Spinal cord (tissue), 10 donors: Measurements from ENCODE around the gene SLC15A4. TPM values are rescaled to one million over a fixed set of nuclear protein-coding genes. Genes with fewer than 3 reads are reported as not detected.
A peak's percentile ranks its signal among the peaks of the same experiment; 100 is the strongest.

ENCODE experiments used
- DNase-seq, 6 donors: peaks; one replicate each; pipeline versions ENCODE4 v3.0.0 to v3.0.0-alpha.2; 2013 to 2015; ENCODE audit warnings: low spot score in 6 of 6, low read depth in 4 of 6
- H3K27ac ChIP-seq: one replicate; pipeline ENCODE4 v1.5.1; 2013; ENCODE audit warnings: low read depth, low read length, control low read depth
- H3K27me3 ChIP-seq: one replicate; pipeline ENCODE4 v1.6.1; 2013; ENCODE audit warnings: low read length; ENCODE audit not compliant: control insufficient read depth, insufficient read depth
- H3K36me3 ChIP-seq: one replicate; pipeline ENCODE4 v1.6.1; 2013; ENCODE audit warnings: low read length; ENCODE audit not compliant: control insufficient read depth, insufficient read depth
- H3K4me1 ChIP-seq: one replicate; pipeline ENCODE4 v1.6.1; 2013; ENCODE audit warnings: low read length; ENCODE audit not compliant: control insufficient read depth, insufficient read depth
- H3K4me3 ChIP-seq: one replicate; pipeline ENCODE4 v1.5.1; 2013; ENCODE audit warnings: low read depth, low read length, control low read depth
- H3K9me3 ChIP-seq: one replicate; pipeline ENCODE4 v1.6.1; 2013; ENCODE audit warnings: low read length; ENCODE audit not compliant: control insufficient read depth, insufficient read depth
- WGBS: methylation state at CpG from one replicate; pipeline ENCODE4 v1.1.5; 2013; ENCODE audit warnings: missing lambda C conversion rate; ENCODE audit not compliant: insufficient coverage; 5-methylcytosine and 5-hydroxymethylcytosine counted together
- polyA plus RNA-seq, 2 donors: library from polyadenylated mRNA; unstranded; fragments of 120-200 nt; gene quantifications; one replicate each; pipeline ENCODE4 v1.2.1, GENCODE V29; 2013; ENCODE audit not compliant: insufficient read length in 2 of 2
- total RNA-seq, 2 donors: library from RNA; depleted of rRNA in 1 of 2; stranded (reverse); fragments of 120-200 nt in 1 of 2; fragments of >200 nt in 1 of 2; gene quantifications; one replicate each; pipeline versions ENCODE4 v1.2.3 to v1.2.4, GENCODE V29; 2013 to 2014
- donor health status: healthy.

The SLC15A4 gene
- total and polyA plus RNA-seq, 4 donors, result 18.3 to 32.2 (median 27.1) TPM

DNA sequence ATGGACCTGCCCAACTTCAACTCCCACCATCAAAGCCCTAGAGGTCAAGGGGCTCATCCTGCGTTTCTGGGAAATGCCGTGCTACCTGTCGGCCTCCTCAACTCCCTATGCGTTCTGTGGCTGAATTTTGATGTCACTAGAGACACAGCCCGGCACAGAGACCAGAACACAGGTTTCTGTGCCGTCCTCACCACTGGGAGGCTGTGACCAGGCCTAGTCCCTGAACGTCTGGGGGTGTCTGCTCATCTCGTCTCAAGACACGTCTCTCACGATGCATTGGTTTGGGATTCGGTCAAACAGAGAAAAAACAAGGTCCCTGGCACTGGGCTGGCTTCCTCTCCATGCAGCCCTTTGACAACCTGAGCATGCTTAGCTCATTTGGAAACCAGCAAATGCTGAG, 33.5 kb downstream of the SLC15A4 start:
- Histone ChIP-seq H3K4me1 (peaks cover 7% of the 10 kb centered on the region), H3K36me3 (peaks cover 43% of the 10 kb centered on the region), H3K4me3 (no peak overlapping the region), H3K27ac (no peak overlapping the region), H3K9me3 (no peaks in the 10 kb centered on the region), H3K27me3 (no peaks in the 10 kb centered on the region)
- DNase-seq, result no peak
- WGBS, result 86% methylated on average over 11 of the region's 11 CpGs

DNA sequence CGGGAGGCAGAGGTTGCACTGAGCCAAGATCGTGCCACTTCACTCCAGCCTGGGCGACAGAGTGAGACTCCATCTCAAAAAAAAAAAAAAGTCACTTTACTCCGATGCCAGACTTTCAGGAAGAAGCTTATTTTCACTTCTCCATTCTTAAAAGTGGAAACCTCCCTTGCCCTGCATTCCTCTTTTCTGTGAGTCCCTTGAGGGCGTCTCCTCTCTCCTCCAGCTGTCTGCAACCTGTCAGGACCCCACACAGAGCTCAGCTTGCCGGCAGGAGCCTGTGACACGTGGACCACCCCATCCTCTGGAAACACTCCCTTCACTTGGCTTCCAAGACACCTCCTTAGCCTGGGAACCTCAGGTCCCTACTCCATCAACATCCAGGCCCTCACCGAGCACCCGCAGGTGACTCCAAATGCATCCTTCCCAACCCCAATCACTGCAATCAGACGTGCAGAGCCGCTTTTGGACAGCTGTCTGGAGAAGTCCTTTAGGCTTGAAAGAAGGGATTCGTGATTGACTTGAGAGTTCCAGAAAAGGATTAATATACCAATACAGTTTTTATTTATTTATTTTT, 34.3 kb downstream of the SLC15A4 start:
- no peaks in the 10 kb centered on the region for H3K27me3 ChIP-seq
- no peak for DNase-seq
- H3K4me3 ChIP-seq, result no peak overlapping the region
- peaks cover 37% of the 10 kb centered on the region for H3K36me3 ChIP-seq
- H3K9me3 ChIP-seq, result no peaks in the 10 kb centered on the region
- no peak overlapping the region for H3K27ac ChIP-seq
- 71% methylated on average over 7 of the region's 12 CpGs for WGBS
- H3K4me1 ChIP-seq, result peaks cover 7% of the 10 kb centered on the region

DNA sequence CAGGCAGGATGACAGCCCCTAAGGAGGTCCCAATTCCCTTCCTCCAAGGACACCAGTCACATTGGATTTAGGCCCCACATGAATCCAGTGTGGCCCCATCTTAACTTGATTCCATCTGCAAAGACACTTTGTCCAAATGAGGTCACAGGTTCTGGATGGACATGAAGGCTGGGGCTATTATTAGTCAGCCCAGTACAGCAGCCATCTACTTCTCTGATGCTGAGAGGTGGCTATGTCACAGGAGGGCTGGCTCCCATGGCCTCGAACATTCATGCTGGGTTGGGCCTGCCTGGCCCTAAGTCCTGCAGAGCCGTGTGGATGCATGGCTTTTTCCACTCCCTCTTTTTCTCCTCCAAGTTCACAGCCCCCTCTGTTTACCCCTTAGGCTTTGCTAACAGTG, 35.9 kb downstream of the SLC15A4 start:
- WGBS, result 71% methylated on average over 2 of the region's 2 CpGs
- Histone ChIP-seq H3K27ac (no peak overlapping the region), H3K4me1 (peaks cover 7% of the 10 kb centered on the region), H3K9me3 (no peaks in the 10 kb centered on the region), H3K36me3 (peaks cover 22% of the 10 kb centered on the region), H3K27me3 (no peaks in the 10 kb centered on the region), H3K4me3 (no peak overlapping the region)
- DNase-seq, result no peak

DNA sequence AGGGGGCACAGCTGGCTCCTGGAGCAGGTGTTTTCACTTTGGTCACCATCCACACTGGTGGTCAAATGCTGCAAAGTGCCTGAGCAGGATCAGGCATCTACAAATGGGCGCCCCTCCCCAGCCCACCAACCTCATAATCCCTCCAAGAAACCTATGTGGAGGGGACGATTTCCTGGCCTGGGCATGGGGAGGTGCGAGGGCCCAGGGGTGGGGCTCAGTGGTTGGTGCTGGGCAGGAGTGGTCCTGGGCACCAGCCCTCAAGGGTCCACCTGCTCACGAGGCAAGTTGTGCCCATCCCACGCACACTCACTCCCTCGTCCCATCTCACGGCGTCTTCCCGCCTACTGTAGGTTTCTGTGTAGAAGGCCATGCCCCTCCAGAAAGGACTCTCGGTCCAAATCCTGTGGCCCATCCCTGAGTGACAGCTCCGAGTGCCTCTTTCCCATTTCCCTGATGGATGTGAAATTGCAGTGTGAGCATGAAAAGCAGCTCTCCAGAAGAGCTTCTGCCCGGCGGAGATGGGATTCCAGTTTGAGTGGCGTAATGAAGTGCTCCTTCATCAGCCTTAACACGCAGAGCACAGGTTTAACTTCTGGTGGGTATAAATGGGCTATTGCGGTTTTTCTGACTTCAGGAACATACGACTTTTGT, 36.9 kb downstream of the SLC15A4 start:
- no peak overlapping the region for H3K4me3 ChIP-seq
- WGBS, result 93% methylated on average over 15 of the region's 17 CpGs
- no peaks in the 10 kb centered on the region for H3K9me3 ChIP-seq
- no peak for DNase-seq
- peaks cover 7% of the 10 kb centered on the region for H3K4me1 ChIP-seq
- H3K27me3 ChIP-seq, result no peaks in the 10 kb centered on the region
- H3K27ac ChIP-seq, result no peak overlapping the region
- peaks cover 13% of the 10 kb centered on the region for H3K36me3 ChIP-seq

DNA sequence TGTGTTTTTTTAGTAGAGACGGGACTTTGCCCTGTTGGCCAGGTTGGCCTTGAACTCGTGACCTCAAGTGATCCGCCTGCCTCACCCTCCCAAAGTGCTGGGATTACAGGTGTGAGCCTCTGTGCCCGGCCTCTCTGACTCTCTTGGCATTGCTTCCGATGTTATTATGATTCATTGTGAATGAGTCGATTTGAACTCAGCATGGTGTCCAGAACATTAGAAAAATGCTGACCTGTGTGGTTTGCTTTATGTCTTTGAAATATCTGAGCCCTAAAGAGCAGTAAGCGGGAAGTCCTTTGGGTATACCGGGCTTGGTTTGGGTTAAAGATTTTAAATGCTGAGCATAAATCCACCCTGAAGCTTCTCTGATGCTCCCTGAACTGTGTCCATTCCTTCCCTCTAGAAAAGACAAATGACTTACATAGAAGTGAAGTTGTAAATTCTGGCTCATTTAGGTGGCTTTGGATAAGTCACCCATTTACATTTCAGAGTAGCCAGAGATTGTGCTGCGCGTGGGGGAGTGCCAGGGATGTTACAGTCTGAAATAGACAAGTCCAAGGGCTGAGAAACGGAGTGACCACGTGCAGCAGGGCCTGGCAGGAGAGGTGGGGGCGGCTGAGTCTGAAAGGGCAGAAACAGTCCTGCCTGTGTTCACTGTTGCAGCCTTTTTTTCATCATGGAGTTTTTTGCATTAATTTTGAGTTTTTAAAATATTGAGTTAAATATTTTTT, 39.6 kb downstream of the SLC15A4 start:
- no peaks in the 10 kb centered on the region for H3K27me3 ChIP-seq
- H3K9me3 ChIP-seq, result no peaks in the 10 kb centered on the region
- peaks cover 2% of the 10 kb centered on the region for H3K36me3 ChIP-seq
- H3K4me1 ChIP-seq, result no peaks in the 10 kb centered on the region
- DNase-seq, result peak in 1 of 6 donors; percentile 38
- H3K27ac ChIP-seq, result no peak overlapping the region
- 71% methylated on average over 11 of the region's 13 CpGs for WGBS
- H3K4me3 ChIP-seq, result no peak overlapping the region

DNA sequence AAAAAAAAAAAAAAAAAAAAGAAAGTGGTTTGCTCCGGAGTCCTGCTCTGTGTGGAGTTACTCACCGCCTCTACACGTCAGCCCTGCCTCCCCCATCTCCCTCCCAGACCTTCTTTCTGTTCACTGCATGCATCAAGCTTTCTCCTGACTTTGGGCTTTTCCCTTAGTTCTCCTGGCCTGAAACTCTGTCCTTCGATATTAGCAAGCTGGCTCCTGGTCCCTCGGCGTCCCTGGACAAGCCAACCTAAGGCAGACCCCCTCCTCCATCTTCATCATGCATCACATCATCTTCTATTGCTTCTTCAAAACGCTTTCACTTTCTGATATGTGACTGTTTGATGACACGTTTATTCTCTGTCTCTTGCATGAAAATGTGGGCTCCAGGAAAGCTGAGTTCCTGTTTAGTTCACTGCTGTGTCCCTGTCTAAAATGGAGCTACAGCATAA, 40.6 kb downstream of the SLC15A4 start:
- H3K36me3 ChIP-seq, result peaks cover 2% of the 10 kb centered on the region
- no peaks in the 10 kb centered on the region for H3K9me3 ChIP-seq
- no peak for DNase-seq
- H3K4me1 ChIP-seq, result no peaks in the 10 kb centered on the region
- no peak overlapping the region for H3K4me3 ChIP-seq
- H3K27me3 ChIP-seq, result no peaks in the 10 kb centered on the region
- WGBS, result 88% methylated on average over 7 of the region's 8 CpGs
- H3K27ac ChIP-seq, result no peak overlapping the region

DNA sequence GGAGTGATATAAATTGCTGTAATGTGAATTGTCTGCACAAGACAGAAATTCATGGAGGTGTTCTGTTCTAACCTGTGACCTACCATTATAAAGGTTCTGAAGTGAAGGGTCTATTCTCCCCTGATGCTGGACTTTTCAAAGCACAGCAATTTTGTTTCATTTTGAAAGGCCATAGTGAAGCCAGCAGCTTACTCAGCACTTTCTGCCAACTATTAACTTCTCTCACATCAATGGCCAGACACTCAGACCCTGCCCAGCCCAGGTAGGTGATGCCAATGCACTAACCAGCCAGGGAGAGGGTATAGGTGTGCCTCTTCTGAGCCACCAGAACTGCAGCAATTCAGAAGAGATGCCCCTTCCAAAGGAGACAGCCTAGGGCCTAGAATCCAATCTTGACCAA, 43.9 kb downstream of the SLC15A4 start:
- DNase-seq, result peak in 1 of 6 donors; percentile 17
- no peak overlapping the region for H3K4me3 ChIP-seq
- no peaks in the 10 kb centered on the region for H3K4me1 ChIP-seq
- no peaks in the 10 kb centered on the region for H3K27me3 ChIP-seq
- no peaks in the 10 kb centered on the region for H3K36me3 ChIP-seq
- H3K9me3 ChIP-seq, result no peaks in the 10 kb centered on the region
- H3K27ac ChIP-seq, result no peak overlapping the region

DNA sequence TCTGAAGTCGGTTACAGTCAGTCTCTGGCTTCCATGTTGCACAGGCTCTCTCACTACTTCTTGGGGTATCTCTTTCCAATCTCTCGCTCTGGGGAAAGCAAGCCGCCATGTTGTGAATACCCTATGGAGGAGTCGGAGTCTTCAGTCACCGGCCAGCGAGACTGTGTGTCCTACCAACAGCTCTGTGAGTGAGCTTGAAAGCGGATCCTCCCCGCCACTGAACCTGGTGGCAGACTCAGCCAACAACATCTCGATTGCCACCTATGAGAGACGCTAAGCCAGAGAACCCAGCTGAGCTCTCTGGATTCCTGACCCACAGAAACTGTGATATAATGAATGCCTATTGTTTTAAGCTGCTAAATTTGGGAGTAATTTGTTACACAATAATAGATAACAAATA, 51.5 kb downstream of the SLC15A4 start:
- 96% methylated on average over 8 of the region's 10 CpGs for WGBS
- H3K4me1 ChIP-seq, result peaks cover 3% of the 10 kb centered on the region
- H3K27me3 ChIP-seq, result peaks cover 5% of the 10 kb centered on the region
- H3K36me3 ChIP-seq, result no peaks in the 10 kb centered on the region
- H3K9me3 ChIP-seq, result no peaks in the 10 kb centered on the region
- DNase-seq, result no peak
- no peak overlapping the region for H3K4me3 ChIP-seq
- no peak overlapping the region for H3K27ac ChIP-seq

DNA sequence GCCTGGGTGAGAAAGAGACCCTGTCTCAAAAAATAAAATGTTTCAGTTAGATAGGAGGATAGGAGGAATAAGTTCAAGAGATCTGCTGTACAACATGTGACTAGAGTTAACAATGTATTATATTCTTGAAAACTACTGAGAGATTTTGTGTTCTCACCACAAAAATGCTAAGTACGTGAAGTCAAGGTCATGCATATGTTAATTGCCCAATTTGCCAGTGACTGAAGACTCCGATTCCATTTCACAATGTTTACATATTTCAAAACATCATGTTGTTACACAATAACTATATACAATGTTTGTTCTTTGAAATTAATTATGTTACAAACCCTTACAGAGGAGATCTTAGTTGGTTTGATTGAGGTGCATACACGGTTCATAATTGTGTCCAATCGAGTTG, 52.1 kb downstream of the SLC15A4 start:
- WGBS, result no CpG with 5 or more reads among the region's 4 CpGs
- peaks cover 8% of the 10 kb centered on the region for H3K27me3 ChIP-seq
- no peak overlapping the region for H3K27ac ChIP-seq
- H3K9me3 ChIP-seq, result no peaks in the 10 kb centered on the region
- no peak for DNase-seq
- no peaks in the 10 kb centered on the region for H3K36me3 ChIP-seq
- peaks cover 9% of the 10 kb centered on the region for H3K4me1 ChIP-seq
- no peak overlapping the region for H3K4me3 ChIP-seq

DNA sequence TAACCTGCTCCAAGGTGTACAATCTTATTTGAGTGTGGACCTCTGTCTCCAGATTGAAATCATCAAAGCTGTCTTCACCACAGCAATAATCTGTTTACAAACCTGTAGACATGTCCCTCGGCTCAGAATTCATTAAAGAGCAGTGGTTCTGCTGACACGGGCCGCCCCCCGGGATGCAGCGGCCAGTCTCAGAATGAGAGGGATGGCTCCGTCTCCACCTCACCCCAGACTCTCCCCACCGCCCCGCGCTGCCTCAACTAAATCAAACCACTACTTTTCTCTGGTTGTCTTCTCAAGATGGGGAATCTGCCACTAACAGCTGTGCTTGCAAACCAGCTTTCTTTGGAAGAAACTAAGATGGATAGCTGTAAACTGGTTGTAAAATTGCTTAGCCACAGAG, 56.2 kb downstream of the SLC15A4 start:
- DNase-seq, result peak in 1 of 6 donors; percentile 26
- Histone ChIP-seq H3K36me3 (no peaks in the 10 kb centered on the region), H3K27me3 (peaks cover 12% of the 10 kb centered on the region), H3K4me1 (peaks cover 10% of the 10 kb centered on the region), H3K4me3 (no peak overlapping the region), H3K9me3 (no peaks in the 10 kb centered on the region), H3K27ac (no peak overlapping the region)
- 8% methylated on average over 5 of the region's 9 CpGs for WGBS
